ENCODE measurements around the gene TMEM266. TPM values are rescaled to one million over a fixed set of nuclear protein-coding genes. Genes with fewer than 3 reads are reported as not detected.
"Not testable (repeated sequence)": the region's sequence is repeated elsewhere in the genome, so short reads cannot be mapped to it uniquely, and the experiment has no call there.

Gene TMEM266, protein sequence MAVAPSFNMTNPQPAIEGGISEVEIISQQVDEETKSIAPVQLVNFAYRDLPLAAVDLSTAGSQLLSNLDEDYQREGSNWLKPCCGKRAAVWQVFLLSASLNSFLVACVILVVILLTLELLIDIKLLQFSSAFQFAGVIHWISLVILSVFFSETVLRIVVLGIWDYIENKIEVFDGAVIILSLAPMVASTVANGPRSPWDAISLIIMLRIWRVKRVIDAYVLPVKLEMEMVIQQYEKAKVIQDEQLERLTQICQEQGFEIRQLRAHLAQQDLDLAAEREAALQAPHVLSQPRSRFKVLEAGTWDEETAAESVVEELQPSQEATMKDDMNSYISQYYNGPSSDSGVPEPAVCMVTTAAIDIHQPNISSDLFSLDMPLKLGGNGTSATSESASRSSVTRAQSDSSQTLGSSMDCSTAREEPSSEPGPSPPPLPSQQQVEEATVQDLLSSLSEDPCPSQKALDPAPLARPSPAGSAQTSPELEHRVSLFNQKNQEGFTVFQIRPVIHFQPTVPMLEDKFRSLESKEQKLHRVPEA
- 0.47 TPM in 1 of 2 replicates, not detected in the other for total RNA-seq (2014; rRNA removed; shearing (Covaris generic); ENCODE audit: low replicate concordance)

DNA sequence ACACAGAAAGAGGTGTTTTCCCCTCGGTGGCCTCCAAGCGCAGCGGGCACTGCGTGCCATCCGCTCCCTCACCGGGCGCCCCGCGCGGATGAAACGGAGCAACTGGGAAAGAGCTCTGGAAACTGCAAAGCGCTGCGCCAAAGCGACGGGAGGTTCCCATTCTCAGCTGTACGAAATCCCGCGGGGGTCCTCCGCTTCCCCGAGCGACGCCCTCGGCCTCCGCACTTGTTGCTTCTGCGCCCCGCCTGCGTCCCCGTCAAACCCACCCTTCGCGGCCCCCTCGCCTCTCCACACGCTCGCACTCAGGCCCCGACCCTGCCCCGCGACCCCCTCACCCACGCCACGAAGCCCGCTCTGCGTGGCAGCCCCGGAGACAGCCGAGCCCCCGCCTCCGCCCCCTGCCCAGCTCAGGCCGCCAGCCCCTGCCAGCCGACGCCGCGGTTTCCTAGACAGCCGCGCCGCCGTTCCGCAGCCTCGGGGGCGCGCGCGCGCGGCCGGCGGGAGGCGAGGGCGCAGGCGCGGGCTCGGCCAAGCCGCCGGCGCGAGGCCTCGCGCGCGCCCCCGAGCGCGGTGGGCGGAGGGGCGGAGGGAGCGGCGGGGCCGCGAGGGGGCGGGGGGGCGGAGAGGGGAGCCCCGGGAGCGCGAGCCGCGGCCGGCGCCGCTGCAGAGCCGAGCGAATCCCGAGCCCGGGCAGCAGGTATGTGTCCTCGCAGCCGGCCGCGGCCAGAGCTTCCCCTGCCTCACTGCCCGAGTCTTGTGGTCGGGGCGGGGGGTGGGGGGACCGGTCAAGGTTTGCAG, at the start of gene TMEM266:
TSS of gene TMEM266 (plus strand) at position 666 of the 798 bp plus-strand sequence. CDS start 74,279 bp downstream, outside the sequence.
- DNase-seq (ENCODE audit: low read depth), result peak; percentile 14
- in situ Hi-C loops (cut with HindIII; ENCODE audit: low pct_unique_long_range_greater_than_20kb, low sequenced_read_pairs), result no loop called here

DNA sequence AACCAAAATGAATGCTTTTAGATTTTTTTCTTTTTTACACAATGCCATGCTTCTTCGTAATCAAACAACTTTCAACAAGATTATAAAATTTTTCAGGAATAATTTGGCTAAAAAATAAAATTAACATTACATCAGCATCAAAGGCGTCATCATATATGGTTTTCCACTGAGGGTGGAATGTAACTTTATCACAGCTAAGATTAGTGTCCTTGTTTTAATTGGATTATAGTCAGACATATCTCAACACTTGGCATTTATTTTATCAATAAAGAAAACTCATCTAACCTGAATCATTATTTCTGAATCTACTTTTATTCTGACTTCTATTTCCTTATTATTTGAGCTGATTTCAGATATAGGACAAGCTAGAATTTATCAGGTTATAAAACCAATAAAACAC, 49.2 kb upstream of the TMEM266 start:
- in situ Hi-C loops (cut with HindIII; ENCODE audit: low pct_unique_long_range_greater_than_20kb, low sequenced_read_pairs), result no loop called here
- no peak for DNase-seq (ENCODE audit: low read depth)

GRCh38 chr15:76011627-76012551, 47.9 kb upstream of the TMEM266 start, which contains the start of gene NRG4:
Gene NRG4 (minus strand): TSS chr15:76012424. CDS start chr15:76011230, 1,194 bp downstream.
- DNase-seq (ENCODE audit: low read depth), result peak; percentile 2
- in situ Hi-C loops (cut with HindIII; ENCODE audit: low pct_unique_long_range_greater_than_20kb, low sequenced_read_pairs), result no loop called here

GRCh38 chr15:76013470-76013869, 46.3 kb upstream of the TMEM266 start:
- in situ Hi-C loops (cut with HindIII; ENCODE audit: low pct_unique_long_range_greater_than_20kb, low sequenced_read_pairs); DNase-seq (ENCODE audit: low read depth): not testable (repeated sequence)

GRCh38 chr15:76024021-76024768, 35.6 kb upstream of the TMEM266 start:
- in situ Hi-C loops (cut with HindIII; ENCODE audit: low pct_unique_long_range_greater_than_20kb, low sequenced_read_pairs), result no loop called here
- DNase-seq (ENCODE audit: low read depth), result no peak

DNA sequence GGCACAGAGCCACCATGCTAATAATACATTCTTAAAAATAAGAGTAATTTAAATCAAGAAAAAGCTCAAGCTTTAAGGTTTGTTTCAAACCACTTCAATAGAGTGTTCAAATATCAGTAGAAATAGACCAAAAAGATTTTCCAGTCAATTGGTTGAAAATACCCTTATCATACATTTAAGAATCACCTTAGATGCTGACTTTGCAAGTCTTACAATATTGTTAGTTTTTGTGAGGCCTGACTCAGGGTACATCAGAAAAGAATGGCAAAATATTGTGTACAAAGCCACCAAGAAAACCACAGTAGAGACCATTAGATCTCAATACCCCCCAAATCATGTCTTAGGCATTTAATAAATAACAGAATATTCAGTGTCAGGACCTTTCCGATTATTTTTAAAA, 27.7 kb upstream of the TMEM266 start:
- in situ Hi-C loops (cut with HindIII; ENCODE audit: low pct_unique_long_range_greater_than_20kb, low sequenced_read_pairs), result no loop called here
- no peak for DNase-seq (ENCODE audit: low read depth)

DNA sequence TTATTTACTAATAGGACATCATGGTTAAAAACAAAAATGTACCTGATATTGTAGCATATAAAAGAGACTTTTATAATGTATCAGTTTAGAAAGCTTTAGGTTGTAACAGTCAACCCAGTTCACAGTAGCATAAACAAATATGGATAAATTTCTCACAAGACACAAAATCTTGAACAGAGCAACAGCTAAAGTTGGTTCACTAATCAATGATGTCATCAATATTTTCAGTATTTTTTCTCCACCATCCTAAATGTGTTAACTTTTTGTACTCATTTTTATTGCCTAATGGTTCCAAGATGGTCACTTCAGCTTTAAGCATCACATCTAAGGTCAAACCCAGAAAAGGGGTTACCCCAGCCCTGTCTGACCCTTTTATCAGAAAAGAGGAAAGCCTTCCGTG, 26.3 kb upstream of the TMEM266 start:
- no peak for DNase-seq (ENCODE audit: low read depth)
- in situ Hi-C loops (cut with HindIII; ENCODE audit: low pct_unique_long_range_greater_than_20kb, low sequenced_read_pairs), result no loop called here

DNA sequence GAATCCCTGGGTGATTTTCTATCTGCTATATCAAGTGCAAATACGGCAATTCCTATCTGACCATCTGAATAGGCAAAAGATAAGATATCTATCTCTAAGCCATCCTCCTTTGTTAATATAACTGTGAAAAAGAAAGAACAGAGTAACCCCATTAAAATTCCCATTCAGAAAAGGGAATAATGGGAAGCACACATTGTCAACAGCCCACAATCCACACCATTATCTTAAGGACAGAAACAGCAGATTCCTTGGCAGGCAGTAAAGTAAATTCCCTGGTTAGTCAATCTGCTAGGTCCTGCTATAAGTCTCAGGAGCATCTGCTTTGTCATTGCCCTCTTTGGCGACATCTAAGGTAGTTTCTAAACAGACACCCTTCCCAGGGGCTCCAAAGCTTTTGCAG, 25.7 kb upstream of the TMEM266 start:
- in situ Hi-C loops (cut with HindIII; ENCODE audit: low pct_unique_long_range_greater_than_20kb, low sequenced_read_pairs), result no loop called here
- no peak for DNase-seq (ENCODE audit: low read depth)

- in situ Hi-C loops (cut with HindIII; ENCODE audit: low pct_unique_long_range_greater_than_20kb, low sequenced_read_pairs), result no loop called here
- no peak for DNase-seq (ENCODE audit: low read depth)
Measured at GRCh38 chr15:76035593-76035992, 24.2 kb upstream of the TMEM266 start.

GRCh38 chr15:76038512-76038911, 21.3 kb upstream of the TMEM266 start:
- in situ Hi-C loops (cut with HindIII; ENCODE audit: low pct_unique_long_range_greater_than_20kb, low sequenced_read_pairs), result no loop called here
- DNase-seq (ENCODE audit: low read depth), result no peak

DNA sequence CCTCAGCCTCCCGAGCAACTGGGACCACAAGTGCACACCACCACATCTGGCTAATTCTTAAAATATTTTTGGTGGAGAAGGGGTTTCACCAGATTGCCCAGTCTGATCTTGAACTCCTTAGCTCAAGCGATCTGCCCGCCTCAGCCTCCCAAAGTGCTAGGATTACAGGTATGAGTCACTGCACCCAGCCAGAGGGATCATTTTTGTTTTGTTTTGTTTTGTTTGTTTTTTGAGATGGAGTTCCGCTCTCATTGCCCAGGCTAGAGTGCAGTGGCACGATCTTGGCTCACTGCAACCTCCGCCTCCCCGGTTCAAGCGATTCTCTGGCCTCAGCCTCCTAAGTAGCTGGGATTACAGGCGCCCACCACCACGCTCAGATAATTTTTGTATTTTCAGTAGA, 5.6 kb upstream of the TMEM266 start:
- in situ Hi-C loops (cut with HindIII; ENCODE audit: low pct_unique_long_range_greater_than_20kb, low sequenced_read_pairs); DNase-seq (ENCODE audit: low read depth): not testable (repeated sequence)

DNA sequence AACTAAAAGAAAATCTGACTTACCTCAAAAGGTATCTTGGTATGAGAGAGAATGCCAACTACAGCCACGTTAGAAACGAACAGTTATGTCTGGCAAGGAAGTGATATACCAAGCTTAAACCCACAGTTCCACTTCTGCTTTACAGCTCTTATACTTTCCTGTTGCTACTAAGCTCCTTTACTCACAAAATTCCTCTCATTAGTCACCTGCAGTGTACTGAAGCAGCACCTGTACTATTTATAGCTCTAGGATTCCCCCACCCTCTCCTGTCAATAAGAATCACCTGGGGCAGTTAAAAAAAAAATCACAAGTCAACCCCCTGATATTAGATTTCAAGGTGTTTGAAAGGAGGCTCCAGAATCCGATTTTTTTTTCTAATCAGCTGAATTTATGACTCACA, 2.9 kb upstream of the TMEM266 start:
- DNase-seq (ENCODE audit: low read depth), result no peak
- in situ Hi-C loops (cut with HindIII; ENCODE audit: low pct_unique_long_range_greater_than_20kb, low sequenced_read_pairs), result no loop called here

DNA sequence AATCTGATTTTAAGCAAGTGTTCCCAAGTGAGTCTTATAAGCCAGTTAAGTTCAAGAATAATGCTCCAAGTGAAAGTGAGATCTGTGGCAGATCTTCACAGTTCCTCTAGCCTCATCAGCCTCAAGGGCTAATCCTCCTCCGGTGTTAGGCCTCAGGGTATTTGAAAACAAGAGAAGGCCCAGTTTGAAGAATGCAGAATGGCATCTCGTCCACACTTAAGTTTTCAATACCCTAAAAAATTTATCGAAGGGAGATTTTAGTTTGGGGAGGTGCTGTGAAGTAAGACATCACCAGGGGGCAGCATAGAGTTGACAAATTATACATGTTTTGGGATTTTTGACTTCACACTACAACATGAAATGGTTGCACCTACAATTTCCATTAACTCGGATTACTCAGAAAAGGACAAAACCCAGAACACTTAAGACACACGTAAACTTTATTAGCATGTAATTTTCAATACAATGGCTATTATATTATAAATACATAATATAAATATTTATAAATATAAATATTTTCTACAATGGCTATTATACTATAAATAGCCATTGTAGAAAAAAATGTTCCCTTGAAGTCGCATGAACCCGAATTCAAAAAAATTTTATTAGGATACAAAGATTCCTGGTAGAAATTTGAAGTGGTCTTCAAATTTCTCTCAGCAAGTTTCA, 2.3 kb upstream of the TMEM266 start:
- in situ Hi-C loops (cut with HindIII; ENCODE audit: low pct_unique_long_range_greater_than_20kb, low sequenced_read_pairs), result no loop called here
- DNase-seq (ENCODE audit: low read depth), result peak; percentile 20

DNA sequence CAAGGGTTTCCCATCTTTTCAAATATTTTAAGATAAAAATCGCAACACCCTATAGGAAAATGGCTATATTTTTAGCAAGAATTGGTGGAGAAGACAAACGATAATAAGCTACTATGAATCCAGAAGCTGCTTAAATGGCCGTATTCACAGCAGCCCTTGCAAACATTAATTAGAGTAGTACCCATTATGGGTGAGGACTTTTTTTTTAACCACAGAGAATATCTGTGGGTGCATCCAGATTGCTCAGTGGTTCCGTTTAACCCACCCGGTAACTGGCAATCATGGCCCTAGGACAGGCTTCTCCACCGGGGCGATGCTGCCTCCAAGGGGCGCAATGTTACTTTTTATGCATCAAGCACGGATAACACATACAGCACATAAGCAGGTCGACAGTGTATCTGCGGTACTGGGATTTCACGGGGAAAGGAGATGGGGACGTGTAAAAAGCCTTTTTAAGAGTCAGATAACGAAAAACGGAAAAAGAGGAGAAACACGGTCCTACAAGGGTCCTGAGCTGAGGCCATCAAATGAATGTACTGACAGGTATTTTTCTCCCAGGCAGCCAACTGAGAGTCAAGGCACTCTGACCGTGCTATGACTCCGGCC, 968 bp upstream of the TMEM266 start:
- DNase-seq (ENCODE audit: low read depth), result peak; percentile 50
- in situ Hi-C loops (cut with HindIII; ENCODE audit: low pct_unique_long_range_greater_than_20kb, low sequenced_read_pairs), result no loop called here

DNA sequence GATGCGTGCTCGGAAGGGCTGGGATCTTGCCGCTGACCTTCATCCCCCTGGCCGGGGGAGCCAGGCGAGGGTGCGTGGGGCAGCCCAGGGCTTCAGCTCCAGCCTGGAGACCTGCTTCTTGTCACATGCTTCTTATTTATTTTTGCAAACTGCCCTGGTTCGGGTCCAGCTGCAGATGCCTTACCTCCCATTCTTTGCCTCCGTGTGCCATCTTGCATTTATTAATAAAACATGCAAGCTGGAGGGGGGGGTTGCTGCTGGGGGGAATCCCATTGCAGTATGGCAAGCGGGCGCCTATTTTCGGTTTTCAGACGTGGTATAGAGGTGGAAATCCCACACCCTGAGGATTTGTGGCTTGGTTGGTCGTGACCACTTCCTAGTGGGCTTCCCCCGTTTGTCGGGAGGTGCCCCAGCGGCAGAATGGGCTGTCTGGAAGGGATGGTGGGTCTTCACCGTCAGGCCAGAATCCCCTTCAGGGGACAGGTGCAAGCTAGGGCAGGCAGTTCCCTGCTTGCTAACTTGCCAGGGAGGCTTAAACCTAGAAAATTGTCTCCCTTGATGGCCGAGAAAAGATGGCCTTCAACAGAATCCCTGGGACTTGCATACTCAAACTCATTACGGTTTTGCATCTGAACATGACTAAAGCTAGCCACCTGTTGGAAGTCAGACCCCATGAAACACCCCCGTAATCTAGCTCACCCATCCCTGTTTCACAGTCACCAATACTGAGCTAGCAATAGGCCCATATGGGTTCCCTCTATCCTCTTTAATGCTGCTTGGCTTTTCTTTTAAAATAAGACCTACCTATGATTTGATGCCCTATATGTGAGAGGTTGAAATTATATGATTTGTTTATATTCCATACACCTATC, 569 bp downstream of the TMEM266 start:
- in situ Hi-C loops (cut with HindIII; ENCODE audit: low pct_unique_long_range_greater_than_20kb, low sequenced_read_pairs), result no loop called here
- DNase-seq (ENCODE audit: low read depth), result no peak

DNA sequence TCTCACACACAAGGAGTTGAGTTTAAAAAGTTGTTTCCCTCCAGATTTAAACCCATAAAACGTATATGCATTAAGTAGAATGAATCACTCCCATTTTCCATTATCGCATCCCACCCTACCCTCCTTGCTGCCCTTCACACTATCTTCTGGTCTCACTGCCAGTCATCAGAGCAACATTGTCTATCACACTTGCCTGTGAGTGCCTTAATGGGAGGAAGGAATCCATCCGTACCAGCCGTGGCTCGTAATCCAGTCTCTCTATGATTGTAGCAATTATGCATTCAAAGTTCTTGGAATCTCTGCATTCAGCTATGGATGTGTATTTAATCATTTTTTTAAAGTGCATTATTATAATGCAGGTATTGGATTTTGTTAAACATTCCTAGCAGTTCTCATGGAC, 1.9 kb downstream of the TMEM266 start:
- in situ Hi-C loops (cut with HindIII; ENCODE audit: low pct_unique_long_range_greater_than_20kb, low sequenced_read_pairs), result no loop called here
- no peak for DNase-seq (ENCODE audit: low read depth)
